Thymus (tissue), 14 donors: ENCODE results near the gene TNPO2. TPM values are rescaled to one million over a fixed set of nuclear protein-coding genes. Genes with fewer than 3 reads are reported as not detected.

Source experiments
- DNase-seq, 9 donors: peaks; one replicate each; pipeline ENCODE4 v3.0.0-alpha.2; 2013; ENCODE audit warnings: low spot score in 9 of 9, low read depth in 6 of 9, missing footprints in 1 of 9
- H3K27ac ChIP-seq, 2 donors: one replicate each; pipeline ENCODE4 v1.5.1; 2013; ENCODE audit warnings: control low read depth in 1 of 2, low read depth in 1 of 2, low read length in 1 of 2, mild to moderate bottlenecking in 1 of 2, moderate library complexity in 1 of 2
- H3K27me3 ChIP-seq, 2 donors: one replicate each; pipeline ENCODE4 v1.5.1; 2013; ENCODE audit warnings: low read length in 1 of 2; ENCODE audit not compliant: control insufficient read depth in 2 of 2, insufficient read depth in 1 of 2
- H3K36me3 ChIP-seq, 2 donors: one replicate each; pipeline ENCODE4 v1.5.1; 2013; ENCODE audit warnings: low read length in 1 of 2, mild to moderate bottlenecking in 1 of 2, moderate library complexity in 1 of 2; ENCODE audit not compliant: control insufficient read depth in 2 of 2, insufficient read depth in 2 of 2
- H3K4me1 ChIP-seq, 2 donors: one replicate each; pipeline ENCODE4 v1.5.1; 2013; ENCODE audit warnings: low read length in 2 of 2; ENCODE audit not compliant: control insufficient read depth in 2 of 2, insufficient read depth in 2 of 2
- H3K4me3 ChIP-seq, 2 donors: one replicate each; pipeline ENCODE4 v1.5.1; 2013; ENCODE audit warnings: low read length in 2 of 2, control low read depth in 1 of 2, mild to moderate bottlenecking in 1 of 2
- H3K9me3 ChIP-seq, 2 donors: one replicate each; pipeline ENCODE4 v1.5.1; 2013; ENCODE audit warnings: low read length in 1 of 2, mild to moderate bottlenecking in 1 of 2; ENCODE audit not compliant: control insufficient read depth in 2 of 2, insufficient read depth in 1 of 2
- WGBS: extraction: QIAGEN DNeasy Blood & Tissue Kit; methylation state at CpG from one replicate; pipeline ENCODE4 v1.1.7; 2013; 5-methylcytosine and 5-hydroxymethylcytosine counted together
- long read RNA-seq, 10 donors: transcript quantifications; one replicate each; lab custom pipeline, GENCODE V29; 2026
- polyA plus RNA-seq: library from polyadenylated mRNA; stranded (reverse); fragments of 200-250 nt; gene quantifications from one replicate; pipeline ENCODE4 v1.2.3, GENCODE V29; 2013
- total RNA-seq: library from RNA; stranded (reverse); fragments of 120-200 nt; gene quantifications from one replicate; pipeline ENCODE4 v1.2.4, GENCODE V29; 2013
- donor health status: healthy.

Gene TNPO2
- total RNA-seq: 10.9 TPM
- 28.3 TPM for polyA plus RNA-seq
- long read RNA-seq, donor 1: 0 reads
- long read RNA-seq, donor 2, full-length matches to known transcripts: 3 of 21 reads
- long read RNA-seq, donor 2, partial matches to known transcripts: 18 of 21 reads
- long read RNA-seq, donor 2, other reads (novel, unspliced or antisense): 0 of 21 reads
- long read RNA-seq, donor 3, partial matches to known transcripts: 6 of 7 reads
- long read RNA-seq, donor 3, other reads (novel, unspliced or antisense): 0 of 7 reads
- long read RNA-seq, donor 4: 0 reads
- long read RNA-seq, donor 5, partial matches to known transcripts: 0 of 2 reads
- long read RNA-seq, donor 5, other reads (novel, unspliced or antisense): 0 of 2 reads
- long read RNA-seq, donor 6, full-length matches to known transcripts: 1 of 7 reads
- long read RNA-seq, donor 6, partial matches to known transcripts: 6 of 7 reads
- long read RNA-seq, donor 6, other reads (novel, unspliced or antisense): 0 of 7 reads
- long read RNA-seq, donor 7: 0 reads
- long read RNA-seq, donor 8, partial matches to known transcripts: 0 of 1 reads
- long read RNA-seq, donor 8, other reads (novel, unspliced or antisense): 0 of 1 reads
- long read RNA-seq, donor 9: 0 reads
- long read RNA-seq, donor 10: 0 reads

GRCh38 chr19:12723641-12724426, at the start of gene TNPO2:
Gene TNPO2 (minus strand): TSS chr19:12723932. CDS start chr19:12720977, 2,955 bp downstream.
- no peaks in the 10 kb centered on the region for H3K9me3 ChIP-seq
- peaks cover 13 to 24% of the 10 kb centered on the region in 2 donors for H3K36me3 ChIP-seq
- 5% methylated on average over 28 of the region's 28 CpGs for WGBS
- DNase-seq: peak in 5 of 9 donors; percentile 56 to 85 (median 73)
- peak within 1 kb of the TSS; percentile 58 to 80 for H3K27ac ChIP-seq
- peaks cover 24 to 35% of the 10 kb centered on the region in 2 donors for H3K4me1 ChIP-seq
- H3K4me3 ChIP-seq: peak within 1 kb of the TSS; percentile 63 to 100
- no peaks in the 10 kb centered on the region for H3K27me3 ChIP-seq

- no peaks in the 10 kb centered on the region for H3K36me3 ChIP-seq
- H3K27ac ChIP-seq: no peak overlapping the region
- H3K27me3 ChIP-seq: peaks cover 0 to 15% of the 10 kb centered on the region in 2 donors
- no peak for DNase-seq
- peaks cover 0 to 4% of the 10 kb centered on the region in 2 donors for H3K9me3 ChIP-seq
- peaks cover 6 to 29% of the 10 kb centered on the region in 2 donors for H3K4me1 ChIP-seq
- 94% methylated on average over 4 of the region's 4 CpGs for WGBS
- H3K4me3 ChIP-seq: no peak overlapping the region
Observed at GRCh38 chr19:12772323-12772722, 48.6 kb upstream of the TNPO2 start.

- H3K9me3 ChIP-seq: peaks cover 0 to 4% of the 10 kb centered on the region in 2 donors
- no peak for DNase-seq
- H3K27me3 ChIP-seq: peaks cover 0 to 20% of the 10 kb centered on the region in 2 donors
- no peak overlapping the region for H3K27ac ChIP-seq
- no peaks in the 10 kb centered on the region for H3K36me3 ChIP-seq
- H3K4me3 ChIP-seq: no peak overlapping the region
- 98% methylated on average over 13 of the region's 13 CpGs for WGBS
- H3K4me1 ChIP-seq: peaks cover 6 to 27% of the 10 kb centered on the region in 2 donors
Observed at GRCh38 chr19:12770922-12771321, 47.2 kb upstream of the TNPO2 start.

- Histone ChIP-seq H3K9me3 (peaks cover 0 to 4% of the 10 kb centered on the region in 2 donors), H3K27ac (no peak overlapping the region), H3K36me3 (no peaks in the 10 kb centered on the region), H3K4me3 (no peak overlapping the region), H3K27me3 (peaks cover 0 to 24% of the 10 kb centered on the region in 2 donors), H3K4me1 (peaks cover 2 to 19% of the 10 kb centered on the region in 2 donors)
- 72% methylated on average over 37 of the region's 37 CpGs for WGBS
- DNase-seq: peak in 4 of 9 donors; percentile 59 to 78 (median 72)
Observed at GRCh38 chr19:12769689-12770088, 46.0 kb upstream of the TNPO2 start.

GRCh38 chr19:12767666-12768065, 43.9 kb upstream of the TNPO2 start:
- no peaks in the 10 kb centered on the region for H3K36me3 ChIP-seq
- WGBS: 98% methylated on average over 15 of the region's 15 CpGs
- peaks cover 0 to 4% of the 10 kb centered on the region in 2 donors for H3K9me3 ChIP-seq
- peaks cover 0 to 21% of the 10 kb centered on the region in 2 donors for H3K27me3 ChIP-seq
- no peak overlapping the region for H3K27ac ChIP-seq
- DNase-seq: no peak
- peaks cover 2 to 17% of the 10 kb centered on the region in 2 donors for H3K4me1 ChIP-seq
- H3K4me3 ChIP-seq: no peak overlapping the region

GRCh38 chr19:12767150-12767549, 43.4 kb upstream of the TNPO2 start:
- Histone ChIP-seq H3K4me3 (no peak overlapping the region), H3K27me3 (peaks cover 0 to 17% of the 10 kb centered on the region in 2 donors), H3K4me1 (peaks cover 2 to 17% of the 10 kb centered on the region in 2 donors), H3K9me3 (peaks cover 0 to 4% of the 10 kb centered on the region in 2 donors), H3K27ac (no peak overlapping the region), H3K36me3 (no peaks in the 10 kb centered on the region)
- WGBS: 98% methylated on average over 11 of the region's 11 CpGs
- no peak for DNase-seq

GRCh38 chr19:12766051-12766521, 42.4 kb upstream of the TNPO2 start:
- peak in 3 of 9 donors; percentile 65 to 80 (median 75) for DNase-seq
- H3K36me3 ChIP-seq: no peaks in the 10 kb centered on the region
- WGBS: 52% methylated on average over 30 of the region's 30 CpGs

GRCh38 chr19:12764698-12765097, 41.0 kb upstream of the TNPO2 start:
- Histone ChIP-seq H3K27ac (no peak overlapping the region), H3K27me3 (peaks cover 0 to 9% of the 10 kb centered on the region in 2 donors), H3K36me3 (no peaks in the 10 kb centered on the region), H3K4me3 (no peak overlapping the region), H3K4me1 (peaks cover under 1 to 9% of the 10 kb centered on the region in 2 donors), H3K9me3 (peaks cover 0 to 4% of the 10 kb centered on the region in 2 donors)
- 99% methylated on average over 16 of the region's 16 CpGs for WGBS
- DNase-seq: no peak

More at GRCh38 chr19:12766051-12766521, 42.4 kb upstream of the TNPO2 start:
- H3K9me3 ChIP-seq: peaks cover 0 to 4% of the 10 kb centered on the region in 2 donors
- no peak overlapping the region for H3K27ac ChIP-seq
- H3K4me3 ChIP-seq: peak overlapping the region; percentile 8 to 21
- peaks cover 0 to 14% of the 10 kb centered on the region in 2 donors for H3K27me3 ChIP-seq
- H3K4me1 ChIP-seq: peaks cover 2 to 17% of the 10 kb centered on the region in 2 donors
